NB4 (cell line): ENCODE data around the gene CD36.

ENCODE experiments used
- DNase-seq: peaks from one replicate; pipeline ENCODE4 v3.0.0; 2010; ENCODE audit warnings: low read depth
- H3K4me3 ChIP-seq: one replicate; pipeline ENCODE4 v1.5.1; 2011; ENCODE audit warnings: mild to moderate bottlenecking, low read depth, low read length, moderate library complexity
- CTCF ChIP-seq: IDR thresholded peaks from one replicate; pipeline ENCODE4 v1.5.1; 2012; ENCODE audit warnings: low read depth, low read length
- MYC ChIP-seq: IDR thresholded peaks from 2 replicates; pipeline ENCODE4 v1.6.1; 2011; ENCODE audit warnings: low read depth, low read length
- POLR2A ChIP-seq: IDR thresholded peaks from 2 replicates; pipeline ENCODE4 v1.6.1; 2011; ENCODE audit warnings: mild to moderate bottlenecking; ENCODE audit not compliant: insufficient read length; ENCODE audit errors: extremely low read depth
- TF ChIP-seq, protein P1 (sequence below): IDR thresholded peaks from 2 replicates; pipeline ENCODE4 v1.6.1; 2011; ENCODE audit warnings: low read depth, low read length

CD36 gene

GRCh38 chr7:80679921-80680907 is 41.8 kb downstream of the CD36 start:
- TF ChIP-seq MYC: no peak
- no peak for TF ChIP-seq CTCF
- TF ChIP-seq POLR2A: no peak
- TF ChIP-seq, protein P1, sequence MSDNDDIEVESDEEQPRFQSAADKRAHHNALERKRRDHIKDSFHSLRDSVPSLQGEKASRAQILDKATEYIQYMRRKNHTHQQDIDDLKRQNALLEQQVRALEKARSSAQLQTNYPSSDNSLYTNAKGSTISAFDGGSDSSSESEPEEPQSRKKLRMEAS: no peak
- H3K4me3 ChIP-seq: no peak overlapping the region
- peak; percentile 65 for DNase-seq

GRCh38 chr7:80681272-80681885 is 42.9 kb downstream of the CD36 start:
- H3K4me3 ChIP-seq: no peak overlapping the region
- DNase-seq: peak; percentile 55
- no peak for TF ChIP-seq POLR2A
- peak; percentile 38 for TF ChIP-seq CTCF

DNA sequence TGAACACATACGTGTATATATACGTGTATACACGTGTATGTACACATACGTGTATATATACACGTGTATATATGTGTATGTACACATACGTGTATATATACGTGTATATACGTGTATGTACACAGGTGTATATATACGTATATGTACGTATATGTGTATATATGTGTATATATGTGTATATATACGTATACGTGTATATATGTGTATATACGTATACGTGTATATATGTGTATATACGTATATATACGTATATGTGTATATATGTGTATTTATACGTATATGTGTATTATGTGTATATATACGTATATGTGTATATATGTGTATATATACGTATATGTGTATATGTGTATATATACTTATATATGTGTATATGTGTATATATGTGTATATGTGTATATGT is 44.3 kb downstream of the CD36 start:
- no peak overlapping the region for H3K4me3 ChIP-seq
- TF ChIP-seq POLR2A (no peak), MYC (no peak), CTCF (no peak)
- TF ChIP-seq, protein P1: no peak
- DNase-seq: no peak

DNA sequence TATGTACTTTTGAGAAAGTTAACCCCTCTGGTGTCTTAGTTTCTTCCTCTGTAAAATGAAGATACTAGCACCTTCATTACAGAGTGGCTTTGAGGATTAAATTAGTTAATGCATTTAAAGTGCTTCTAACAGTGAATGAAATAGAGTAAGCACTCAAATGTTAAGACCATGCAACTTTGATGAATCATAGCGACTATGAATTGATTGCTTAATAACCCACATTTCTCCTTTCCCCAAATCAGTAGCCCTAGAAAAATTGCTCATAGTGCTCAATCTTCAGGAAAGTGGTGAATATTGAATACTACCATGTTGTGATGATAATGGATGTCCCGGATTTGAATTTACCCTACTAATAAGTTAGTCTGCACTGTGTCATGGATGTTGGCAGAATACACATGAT is 48.1 kb downstream of the CD36 start:
- DNase-seq: peak; percentile 53

GRCh38 chr7:80699045-80699638 is 60.7 kb downstream of the CD36 start:
- DNase-seq: peak; percentile 62
- TF ChIP-seq, protein P1: peak; percentile 35
- TF ChIP-seq MYC: peak; percentile 13; the same call in 1 of the 2 replicates
- no peak for TF ChIP-seq POLR2A
- TF ChIP-seq CTCF: peak; percentile 37
- no peak overlapping the region for H3K4me3 ChIP-seq

More for the DNA sequence above, 48.1 kb downstream of the CD36 start:
- TF ChIP-seq, protein P1: no peak
- TF ChIP-seq MYC (no peak), CTCF (no peak), POLR2A (no peak)
- H3K4me3 ChIP-seq: no peak overlapping the region
